Nephron progenitor cell (in vitro differentiated cells): Measurements from ENCODE around the gene SIRT2.

ENCODE experiments used
- DNase-seq: peaks from one replicate; pipeline ENCODE4 v3.0.0; 2021
- H3K27ac Mint-ChIP-seq: 2 replicates; pipeline ENCODE4 v1.8.0; 2021; ENCODE audit warnings: mild to moderate bottlenecking, moderate library complexity, mixed read lengths
- H3K27me3 Mint-ChIP-seq: 2 replicates; pipeline ENCODE4 v1.8.0; 2021; ENCODE audit warnings: mild to moderate bottlenecking, low read depth, mixed read lengths; ENCODE audit not compliant: poor library complexity
- H3K36me3 Mint-ChIP-seq: 2 replicates; pipeline ENCODE4 v1.8.0; 2021; ENCODE audit warnings: low read depth, mixed read lengths
- H3K4me1 Mint-ChIP-seq: 2 replicates; pipeline ENCODE4 v1.8.0; 2021; ENCODE audit warnings: mixed read lengths
- H3K4me3 Mint-ChIP-seq: 2 replicates; pipeline ENCODE4 v1.8.0; 2021; ENCODE audit warnings: mild to moderate bottlenecking, moderate library complexity, mixed read lengths
- H3K9me3 Mint-ChIP-seq: 2 replicates; pipeline ENCODE4 v1.8.0; 2021; ENCODE audit warnings: mild to moderate bottlenecking, moderate library complexity, mixed read lengths
- TF ChIP-seq, protein P1 (sequence below): fragments of 200-600 bp; sonication (generic); IDR thresholded peaks from 2 replicates; pipeline ENCODE4 v1.5.0; 2021; ENCODE audit warnings: antibody characterized with exemption

The SIRT2 gene

DNA sequence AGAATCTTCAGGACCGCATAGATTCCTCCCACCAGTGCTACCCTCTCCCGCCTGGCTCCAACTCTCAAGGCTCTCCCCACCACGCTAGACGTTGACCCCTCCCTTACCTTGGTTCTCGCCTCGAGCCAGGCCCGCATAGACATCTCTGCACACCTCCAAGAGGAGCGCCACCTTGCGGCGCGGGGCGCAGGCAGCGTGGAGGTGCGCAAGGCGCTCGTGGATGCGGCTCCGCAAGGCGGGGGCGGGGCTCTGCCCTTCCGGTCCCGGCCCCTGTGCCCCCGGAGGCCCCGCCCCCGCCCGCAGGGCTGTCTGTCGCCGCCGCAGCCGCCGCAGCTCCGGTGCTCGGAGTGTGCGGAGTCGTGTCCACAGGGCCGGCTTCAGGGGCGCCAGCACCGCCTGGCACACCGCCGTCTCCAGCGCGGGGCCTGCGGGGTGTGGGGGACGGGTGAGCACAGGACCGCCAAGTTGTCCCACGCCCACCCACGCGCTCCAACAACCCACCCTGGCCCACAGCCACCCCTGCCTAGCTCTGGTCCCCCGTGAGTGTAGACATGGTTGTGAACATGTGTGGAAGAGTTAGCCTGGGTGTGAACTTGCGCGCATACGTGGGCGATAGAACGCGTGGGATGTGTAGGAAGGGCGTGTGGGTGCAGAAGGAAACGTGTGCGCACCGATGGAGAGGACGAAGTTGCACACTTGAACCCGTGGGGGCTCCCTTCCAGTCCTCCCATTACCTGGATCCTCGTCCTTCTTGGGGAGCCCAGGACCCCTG is 29.4 kb downstream of the SIRT2 start:
- TF ChIP-seq, protein P1, sequence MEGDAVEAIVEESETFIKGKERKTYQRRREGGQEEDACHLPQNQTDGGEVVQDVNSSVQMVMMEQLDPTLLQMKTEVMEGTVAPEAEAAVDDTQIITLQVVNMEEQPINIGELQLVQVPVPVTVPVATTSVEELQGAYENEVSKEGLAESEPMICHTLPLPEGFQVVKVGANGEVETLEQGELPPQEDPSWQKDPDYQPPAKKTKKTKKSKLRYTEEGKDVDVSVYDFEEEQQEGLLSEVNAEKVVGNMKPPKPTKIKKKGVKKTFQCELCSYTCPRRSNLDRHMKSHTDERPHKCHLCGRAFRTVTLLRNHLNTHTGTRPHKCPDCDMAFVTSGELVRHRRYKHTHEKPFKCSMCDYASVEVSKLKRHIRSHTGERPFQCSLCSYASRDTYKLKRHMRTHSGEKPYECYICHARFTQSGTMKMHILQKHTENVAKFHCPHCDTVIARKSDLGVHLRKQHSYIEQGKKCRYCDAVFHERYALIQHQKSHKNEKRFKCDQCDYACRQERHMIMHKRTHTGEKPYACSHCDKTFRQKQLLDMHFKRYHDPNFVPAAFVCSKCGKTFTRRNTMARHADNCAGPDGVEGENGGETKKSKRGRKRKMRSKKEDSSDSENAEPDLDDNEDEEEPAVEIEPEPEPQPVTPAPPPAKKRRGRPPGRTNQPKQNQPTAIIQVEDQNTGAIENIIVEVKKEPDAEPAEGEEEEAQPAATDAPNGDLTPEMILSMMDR: peak; percentile 57
- H3K4me1 Mint-ChIP-seq: peaks cover 34% of the 10 kb centered on the region
- H3K9me3 Mint-ChIP-seq: peaks cover 4% of the 10 kb centered on the region
- H3K4me3 Mint-ChIP-seq: peak overlapping the region; percentile 74
- H3K27ac Mint-ChIP-seq: no peak overlapping the region
- DNase-seq: peak; percentile 81
- peaks cover 17% of the 10 kb centered on the region for H3K27me3 Mint-ChIP-seq
- no peaks in the 10 kb centered on the region for H3K36me3 Mint-ChIP-seq

DNA sequence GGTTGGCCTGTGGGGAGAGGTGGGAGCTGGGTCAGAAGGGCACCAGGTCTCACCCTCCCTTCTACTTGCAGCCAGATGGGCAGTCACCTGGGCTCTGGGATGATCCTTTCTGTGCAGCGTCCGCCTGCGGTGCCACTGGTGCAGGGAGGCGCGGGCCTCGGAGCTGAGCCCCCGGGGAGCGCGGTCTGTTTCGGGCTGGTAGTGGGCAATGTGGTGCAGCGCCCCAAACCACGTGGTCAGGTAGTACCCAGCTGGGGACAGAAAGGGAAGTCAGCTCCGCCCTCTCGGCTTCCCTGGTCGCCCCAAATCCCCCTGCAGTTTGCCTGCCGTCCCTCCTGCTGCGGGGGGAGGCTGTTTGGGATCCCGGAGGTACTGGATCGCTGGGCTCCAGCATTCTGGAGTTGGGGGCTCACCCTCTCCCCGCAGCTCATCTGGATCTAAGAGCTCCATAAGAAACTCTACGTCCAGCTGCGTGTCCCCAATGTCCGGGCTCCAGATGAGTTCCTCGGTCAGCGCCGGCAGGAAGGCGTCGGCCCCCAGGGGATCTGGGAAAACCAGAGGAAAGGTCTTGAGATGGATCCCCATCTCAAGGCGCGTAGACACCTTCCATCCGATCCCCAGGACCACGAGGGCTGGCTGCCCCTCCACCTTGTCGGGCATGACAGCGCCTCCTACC is 30.1 kb downstream of the SIRT2 start:
- Mint-ChIP-seq H3K27ac (no peak overlapping the region), H3K27me3 (peaks cover 17% of the 10 kb centered on the region), H3K4me1 (peaks cover 35% of the 10 kb centered on the region), H3K9me3 (peaks cover 5% of the 10 kb centered on the region), H3K4me3 (peak overlapping the region; percentile 74), H3K36me3 (no peaks in the 10 kb centered on the region)
- TF ChIP-seq, protein P1: no peak
- no peak for DNase-seq

DNA sequence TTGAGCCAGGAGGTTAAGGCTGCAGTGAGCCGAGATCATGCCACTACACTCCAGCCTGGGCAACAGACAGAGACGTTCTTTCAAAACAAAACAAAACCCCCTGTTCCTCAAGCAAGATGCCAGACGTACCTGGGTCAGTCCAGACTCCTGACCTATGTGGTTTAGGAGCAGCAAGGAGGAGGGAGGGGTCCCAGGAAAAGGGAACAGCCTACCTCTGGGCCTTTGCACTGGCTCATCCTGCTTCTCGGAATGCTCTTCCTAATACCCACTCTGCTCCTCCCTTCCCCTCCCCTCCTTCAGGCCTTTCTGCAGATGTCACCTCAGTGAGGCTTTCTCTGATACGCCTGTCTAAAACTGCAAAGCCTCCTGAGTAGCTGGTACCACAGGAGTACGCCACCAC is 30.9 kb downstream of the SIRT2 start:
- Mint-ChIP-seq H3K27me3 (peaks cover 17% of the 10 kb centered on the region), H3K4me1 (peaks cover 35% of the 10 kb centered on the region), H3K36me3 (no peaks in the 10 kb centered on the region), H3K27ac (no peak overlapping the region), H3K9me3 (peaks cover 5% of the 10 kb centered on the region), H3K4me3 (no peak overlapping the region)
- TF ChIP-seq, protein P1: no peak
- no peak for DNase-seq

DNA sequence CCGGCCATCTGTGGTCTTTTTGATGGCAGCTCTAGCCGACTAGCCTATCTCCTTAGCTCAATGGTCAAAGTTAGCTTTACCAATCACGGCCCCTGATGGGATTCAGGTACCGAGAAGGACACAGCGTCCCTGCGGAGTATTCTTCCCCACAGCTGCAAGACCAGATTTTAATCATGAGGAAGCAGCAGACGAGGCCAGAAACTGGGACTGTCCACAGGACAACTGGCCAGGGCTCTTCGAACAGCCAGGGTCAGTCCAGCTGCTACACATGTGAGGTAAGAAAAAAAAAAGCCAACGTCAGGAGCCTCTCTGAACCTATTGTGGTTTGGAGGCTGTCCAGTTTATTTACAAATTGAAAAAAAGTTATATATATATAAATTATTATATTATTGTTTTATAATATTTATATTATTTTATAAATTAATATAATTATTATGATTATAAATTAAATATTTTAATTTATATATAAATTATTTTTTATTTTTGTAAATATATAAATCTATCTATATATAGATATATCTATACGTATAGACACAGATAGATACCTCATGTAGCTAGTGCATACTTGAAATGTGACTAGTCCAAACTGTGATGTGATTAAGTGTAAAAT is 32.1 kb downstream of the SIRT2 start:
- H3K27ac Mint-ChIP-seq: no peak overlapping the region
- TF ChIP-seq, protein P1: no peak
- no peaks in the 10 kb centered on the region for H3K36me3 Mint-ChIP-seq
- H3K4me3 Mint-ChIP-seq: no peak overlapping the region
- DNase-seq: no peak
- peaks cover 40% of the 10 kb centered on the region for H3K4me1 Mint-ChIP-seq
- peaks cover 5% of the 10 kb centered on the region for H3K9me3 Mint-ChIP-seq
- peaks cover 17% of the 10 kb centered on the region for H3K27me3 Mint-ChIP-seq

DNA sequence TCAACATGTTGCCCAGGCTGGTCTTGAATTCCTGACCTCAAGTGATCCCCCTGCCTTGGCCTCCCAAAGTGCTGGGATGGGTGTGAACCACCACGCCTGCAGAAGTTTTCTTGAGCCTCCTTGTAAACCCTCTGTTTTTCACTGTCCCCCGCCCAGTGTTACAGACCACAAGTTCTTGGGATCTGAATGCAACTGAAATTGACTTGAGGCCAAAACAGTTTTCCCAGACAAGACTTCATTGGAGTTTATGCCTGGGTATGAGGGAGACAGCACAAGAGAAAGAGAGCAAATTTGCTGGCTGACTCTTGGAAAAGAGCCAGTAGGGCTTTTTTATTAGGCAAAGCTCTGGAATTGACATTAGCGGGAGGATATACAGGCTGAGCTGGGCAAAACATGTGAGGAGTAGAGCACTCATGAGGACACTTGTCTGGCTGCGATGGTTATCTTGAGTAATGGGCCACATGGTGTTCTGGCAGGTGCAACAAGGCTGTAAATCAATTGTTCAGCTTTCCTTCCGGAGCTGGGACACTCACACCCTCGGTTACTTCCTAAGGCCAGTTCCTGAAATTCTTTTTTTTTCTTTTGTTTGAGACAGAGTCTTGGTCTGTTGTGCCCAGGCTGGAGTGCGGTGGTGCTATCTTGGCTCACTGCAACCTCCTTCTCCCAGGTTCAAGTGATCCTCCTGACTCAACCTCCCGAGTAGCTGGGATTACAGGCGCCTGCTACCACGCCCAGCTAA is 36.9 kb downstream of the SIRT2 start:
- TF ChIP-seq, protein P1: no peak
- Mint-ChIP-seq H3K36me3 (no peaks in the 10 kb centered on the region), H3K27me3 (peaks cover 3% of the 10 kb centered on the region), H3K27ac (peak overlapping the region; percentile 86), H3K4me1 (peaks cover 55% of the 10 kb centered on the region), H3K4me3 (no peak overlapping the region), H3K9me3 (peaks cover 7% of the 10 kb centered on the region)
- DNase-seq: no peak
